Colonic mucosa (tissue), 4 donors: Measurements from ENCODE around the gene AHI1. TPM values are rescaled to one million over a fixed set of nuclear protein-coding genes. Genes with fewer than 3 reads are reported as not detected.

ENCODE experiments used
- DNase-seq: peaks from one replicate; pipeline ENCODE4 v3.0.0-alpha.2; 2020
- H3K27ac ChIP-seq: fragments of 200-600 bp; one replicate; pipeline ENCODE4 v1.8.0; 2021
- H3K27me3 ChIP-seq: fragments of 200-600 bp; one replicate; pipeline ENCODE4 v1.8.0; 2021
- H3K36me3 ChIP-seq: fragments of 200-600 bp; one replicate; pipeline ENCODE4 v1.8.0; 2021
- H3K4me1 ChIP-seq: fragments of 200-600 bp; one replicate; pipeline ENCODE4 v1.8.0; 2021; ENCODE audit warnings: mild to moderate bottlenecking
- H3K4me3 ChIP-seq: fragments of 200-600 bp; one replicate; pipeline ENCODE4 v1.8.0; 2021
- H3K9ac ChIP-seq, 2 donors: one replicate each; pipeline ENCODE4 v1.7.0; 2013; ENCODE audit warnings: control low read depth in 2 of 2, low read depth in 2 of 2, low read length in 2 of 2
- H3K9me3 ChIP-seq: fragments of 200-600 bp; one replicate; pipeline ENCODE4 v1.8.0; 2021
- intact Hi-C: fragments of 100-400 bp; cut with DNase I; formaldehyde crosslinking; loops from one replicate; pipeline ENCODE4 v1.14.1; 2022
- total RNA-seq, 2 donors: library from RNA; stranded (reverse); fragmentation: NEBNext Ultra II Directional in 1 of 2; extraction: Animal tissue kit (Norgen Biotek cat#: 25700) in 1 of 2; gene quantifications; one replicate each; pipeline ENCODE4 v1.2.1, GENCODE V29; 2021
- TF ChIP-seq, protein P1 (sequence below): fragments of 200-600 bp; IDR thresholded peaks from one replicate; pipeline ENCODE4 v1.8.0; 2022; ENCODE audit warnings: antibody characterized with exemption, mild to moderate bottlenecking
- donor health status: healthy.
- donor health status: DM: no; HTN: no; CAD: no.
- donor health status: DM: no; HTN: no; CAD: no.

The AHI1 gene
- total RNA-seq, 2 donors from 2014 or later: 21.0 to 25.5 TPM

DNA sequence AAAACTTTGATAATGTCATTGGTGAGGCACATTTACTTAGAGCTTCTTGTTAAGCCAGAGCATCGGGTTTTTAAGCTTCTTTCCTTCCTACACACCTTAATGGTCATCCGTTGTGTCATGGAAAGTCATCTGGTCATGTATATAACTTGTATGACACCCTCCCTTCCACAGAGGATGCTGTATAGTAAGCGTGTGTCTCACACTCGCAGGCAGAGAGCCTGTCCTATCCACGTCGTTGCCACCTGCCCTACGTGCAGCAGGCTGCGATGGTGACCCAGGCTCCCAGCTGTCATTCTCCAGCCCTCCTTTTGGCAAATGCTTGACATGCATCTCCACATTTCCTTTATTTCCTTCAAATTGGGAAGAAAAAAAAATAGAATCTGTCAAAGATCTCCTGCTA lies 230.9 kb downstream of the AHI1 start:
- H3K4me3 ChIP-seq: no peak overlapping the region
- no peaks in the 10 kb centered on the region for H3K36me3 ChIP-seq
- TF ChIP-seq, protein P1, sequence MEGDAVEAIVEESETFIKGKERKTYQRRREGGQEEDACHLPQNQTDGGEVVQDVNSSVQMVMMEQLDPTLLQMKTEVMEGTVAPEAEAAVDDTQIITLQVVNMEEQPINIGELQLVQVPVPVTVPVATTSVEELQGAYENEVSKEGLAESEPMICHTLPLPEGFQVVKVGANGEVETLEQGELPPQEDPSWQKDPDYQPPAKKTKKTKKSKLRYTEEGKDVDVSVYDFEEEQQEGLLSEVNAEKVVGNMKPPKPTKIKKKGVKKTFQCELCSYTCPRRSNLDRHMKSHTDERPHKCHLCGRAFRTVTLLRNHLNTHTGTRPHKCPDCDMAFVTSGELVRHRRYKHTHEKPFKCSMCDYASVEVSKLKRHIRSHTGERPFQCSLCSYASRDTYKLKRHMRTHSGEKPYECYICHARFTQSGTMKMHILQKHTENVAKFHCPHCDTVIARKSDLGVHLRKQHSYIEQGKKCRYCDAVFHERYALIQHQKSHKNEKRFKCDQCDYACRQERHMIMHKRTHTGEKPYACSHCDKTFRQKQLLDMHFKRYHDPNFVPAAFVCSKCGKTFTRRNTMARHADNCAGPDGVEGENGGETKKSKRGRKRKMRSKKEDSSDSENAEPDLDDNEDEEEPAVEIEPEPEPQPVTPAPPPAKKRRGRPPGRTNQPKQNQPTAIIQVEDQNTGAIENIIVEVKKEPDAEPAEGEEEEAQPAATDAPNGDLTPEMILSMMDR: no peak
- peak overlapping the region in 1 of 2 donors; percentile 56 for H3K9ac ChIP-seq
- intact Hi-C loops: no loop called here
- DNase-seq: peak; percentile 53
- H3K9me3 ChIP-seq: no peaks in the 10 kb centered on the region
- H3K4me1 ChIP-seq: peaks cover 5% of the 10 kb centered on the region
- peak overlapping the region; percentile 83 for H3K27ac ChIP-seq
- no peaks in the 10 kb centered on the region for H3K27me3 ChIP-seq

DNA sequence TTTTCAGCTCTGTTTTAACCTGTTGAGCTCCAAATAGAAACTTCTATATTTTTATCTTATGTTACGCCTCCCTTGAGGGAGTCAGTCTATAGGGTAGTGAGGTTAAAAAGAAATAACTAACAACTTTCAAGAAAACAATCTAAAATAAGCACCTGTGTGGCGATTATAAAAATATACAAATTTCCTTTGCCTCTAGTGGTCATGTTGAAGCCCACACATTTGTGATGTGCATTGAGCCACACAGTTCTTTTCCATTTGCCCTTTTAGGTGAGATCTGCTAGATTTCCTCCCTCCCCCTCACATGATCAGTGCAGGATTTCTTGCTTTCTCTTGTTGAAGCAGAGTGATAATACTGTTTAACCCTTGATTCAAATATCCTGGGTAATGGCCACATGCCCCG lies 232.3 kb downstream of the AHI1 start:
- no peaks in the 10 kb centered on the region for H3K27me3 ChIP-seq
- TF ChIP-seq, protein P1: no peak
- H3K4me3 ChIP-seq: no peak overlapping the region
- H3K9me3 ChIP-seq: no peaks in the 10 kb centered on the region
- H3K27ac ChIP-seq: no peak overlapping the region
- DNase-seq: no peak
- intact Hi-C loops: no loop called here
- no peaks in the 10 kb centered on the region for H3K36me3 ChIP-seq
- peaks cover 5% of the 10 kb centered on the region for H3K4me1 ChIP-seq
- H3K9ac ChIP-seq: no peak overlapping the region

DNA sequence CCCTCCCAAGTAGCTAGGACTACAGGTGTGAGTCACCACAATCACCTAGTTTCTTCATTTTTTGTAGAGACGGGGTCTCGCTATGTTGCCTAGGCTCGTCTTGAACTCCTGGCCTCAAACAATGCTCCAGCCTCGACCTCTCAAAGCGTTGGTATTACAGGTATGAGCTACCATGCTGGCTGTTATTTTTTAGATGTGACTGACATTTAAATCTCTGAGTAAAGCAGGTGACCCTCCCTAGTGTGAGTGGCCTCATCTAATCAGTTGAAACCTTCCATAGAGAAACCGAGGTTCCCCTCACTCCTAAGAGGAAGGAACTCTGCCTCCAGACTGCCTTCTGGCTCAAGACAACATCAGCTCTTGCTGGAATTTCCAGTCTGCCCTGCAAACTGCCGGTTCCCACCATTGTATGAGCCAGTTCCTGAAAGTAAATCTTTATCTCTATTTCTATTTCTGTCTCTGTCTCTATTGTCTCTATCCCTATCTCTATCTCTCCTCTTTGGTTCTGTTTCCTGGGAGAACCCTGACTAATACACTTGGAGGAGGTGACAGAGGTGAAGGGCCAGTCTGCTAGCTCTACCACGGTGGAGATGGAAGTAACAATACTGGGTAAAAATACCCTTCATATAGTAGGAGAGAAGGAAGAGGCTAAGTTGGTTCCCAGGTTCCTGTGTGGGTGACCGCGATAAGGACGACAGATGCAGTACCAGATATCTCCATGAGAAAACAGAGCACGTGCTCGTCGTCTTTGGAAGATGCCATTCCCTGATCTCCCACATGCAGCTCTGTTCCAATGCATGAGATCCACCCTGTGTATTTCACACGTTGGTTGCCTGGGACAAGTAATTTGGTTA lies 235.4 kb downstream of the AHI1 start:
- Histone ChIP-seq H3K9ac (no peak overlapping the region), H3K4me3 (no peak overlapping the region), H3K9me3 (no peaks in the 10 kb centered on the region), H3K4me1 (no peaks in the 10 kb centered on the region), H3K27me3 (no peaks in the 10 kb centered on the region), H3K36me3 (no peaks in the 10 kb centered on the region), H3K27ac (no peak overlapping the region)
- TF ChIP-seq, protein P1: no peak
- intact Hi-C loops: no loop called here
- DNase-seq: no peak

DNA sequence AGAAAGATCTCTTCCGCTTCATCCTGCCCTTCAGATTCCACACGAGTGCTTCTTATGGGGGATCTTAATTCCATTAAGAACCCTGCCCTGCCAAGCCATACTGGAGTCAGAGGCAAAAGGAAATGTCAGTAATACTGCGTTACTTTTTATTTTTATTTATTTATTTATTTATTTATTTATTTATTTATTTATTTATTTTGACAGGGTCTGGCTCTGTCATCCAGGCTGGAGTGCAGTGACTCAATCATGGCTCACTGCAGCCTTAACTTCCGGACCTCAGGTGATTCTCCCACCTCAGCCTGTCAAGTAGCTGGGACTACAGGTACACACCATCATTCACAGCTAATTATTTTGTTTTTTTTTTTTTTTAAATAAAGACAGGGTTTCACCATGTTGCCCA lies 236.9 kb downstream of the AHI1 start:
- H3K27ac ChIP-seq: no peak overlapping the region
- no peaks in the 10 kb centered on the region for H3K4me1 ChIP-seq
- no peaks in the 10 kb centered on the region for H3K9me3 ChIP-seq
- no peak overlapping the region for H3K4me3 ChIP-seq
- H3K9ac ChIP-seq: no peak overlapping the region
- intact Hi-C loops: no loop called here
- no peak for DNase-seq
- no peaks in the 10 kb centered on the region for H3K27me3 ChIP-seq
- TF ChIP-seq, protein P1: no peak
- no peaks in the 10 kb centered on the region for H3K36me3 ChIP-seq

DNA sequence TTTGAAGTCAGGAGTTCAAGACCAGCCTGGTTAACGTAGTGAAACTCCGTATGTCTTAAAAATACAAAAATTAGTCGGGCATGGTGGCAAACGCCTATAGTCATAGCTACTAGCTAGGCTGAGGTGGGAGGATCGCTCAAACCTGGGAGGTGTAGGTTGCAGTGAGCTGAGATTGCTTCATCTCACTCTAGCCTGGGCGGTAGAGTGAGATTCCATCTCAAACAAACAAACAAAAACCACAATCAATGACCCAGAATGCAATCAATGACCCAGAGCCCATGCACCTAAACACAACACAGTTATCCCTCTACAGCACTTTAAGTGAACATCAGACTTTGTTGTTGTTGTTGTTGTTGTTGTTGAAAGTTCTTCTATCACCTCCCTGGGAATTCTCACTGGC lies 238.6 kb downstream of the AHI1 start:
- intact Hi-C loops: no loop called here
- Histone ChIP-seq H3K27ac (no peak overlapping the region), H3K9ac (no peak overlapping the region), H3K4me3 (no peak overlapping the region), H3K9me3 (no peaks in the 10 kb centered on the region), H3K4me1 (peaks cover 5% of the 10 kb centered on the region), H3K27me3 (no peaks in the 10 kb centered on the region), H3K36me3 (no peaks in the 10 kb centered on the region)
- no peak for DNase-seq
- TF ChIP-seq, protein P1: no peak
